HG02588 (cell line): ENCODE results near the gene CNTN4.

Source experiments
- ATAC-seq: cut with Tn5 transposase; IDR thresholded peaks from one replicate; pipeline ENCODE4 v1.9.1; 2021; ENCODE audit warnings: mild to moderate bottlenecking, moderate library complexity; ENCODE audit not compliant: unreplicated experiment

Gene CNTN4

DNA sequence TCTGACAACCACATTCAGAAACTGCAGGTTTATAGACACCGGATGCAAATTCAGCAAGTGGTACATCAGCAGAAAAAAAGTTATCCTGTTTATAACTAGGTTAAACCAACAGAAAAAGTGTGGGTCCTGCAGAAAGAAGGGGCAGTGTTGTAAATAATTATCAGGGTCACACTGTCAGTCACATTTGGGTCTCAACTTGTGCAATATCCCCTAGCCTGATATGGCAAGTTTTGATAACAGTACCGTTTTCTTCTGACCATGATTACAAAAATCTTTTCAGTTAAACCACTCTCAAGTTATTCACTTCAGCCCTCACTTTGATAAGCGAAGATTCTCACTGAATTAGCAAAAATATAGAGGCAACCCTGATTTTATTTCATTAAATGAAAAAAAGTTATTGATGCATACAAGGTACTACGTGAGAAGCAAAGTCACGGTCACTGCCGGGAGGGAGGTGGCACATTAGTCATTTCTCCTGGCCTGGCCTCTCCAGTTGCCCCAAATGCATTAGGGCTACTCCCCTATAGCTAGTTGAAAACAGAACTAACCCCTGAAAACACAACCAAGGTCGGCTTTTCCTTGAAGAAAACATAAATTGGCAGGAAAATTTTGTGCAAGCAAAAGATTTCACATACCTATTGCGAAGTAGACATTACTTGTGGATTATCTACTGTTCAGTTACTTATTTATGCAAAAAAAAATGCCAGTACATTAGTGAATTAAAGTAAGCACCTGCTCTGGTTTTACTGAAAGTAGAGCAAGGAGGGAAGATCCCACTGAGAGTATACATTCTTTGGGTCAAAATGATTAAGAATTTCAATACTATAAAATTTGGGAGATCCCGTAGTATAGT is 982.9 kb downstream of the CNTN4 start:
- peak; percentile 48 for ATAC-seq

DNA sequence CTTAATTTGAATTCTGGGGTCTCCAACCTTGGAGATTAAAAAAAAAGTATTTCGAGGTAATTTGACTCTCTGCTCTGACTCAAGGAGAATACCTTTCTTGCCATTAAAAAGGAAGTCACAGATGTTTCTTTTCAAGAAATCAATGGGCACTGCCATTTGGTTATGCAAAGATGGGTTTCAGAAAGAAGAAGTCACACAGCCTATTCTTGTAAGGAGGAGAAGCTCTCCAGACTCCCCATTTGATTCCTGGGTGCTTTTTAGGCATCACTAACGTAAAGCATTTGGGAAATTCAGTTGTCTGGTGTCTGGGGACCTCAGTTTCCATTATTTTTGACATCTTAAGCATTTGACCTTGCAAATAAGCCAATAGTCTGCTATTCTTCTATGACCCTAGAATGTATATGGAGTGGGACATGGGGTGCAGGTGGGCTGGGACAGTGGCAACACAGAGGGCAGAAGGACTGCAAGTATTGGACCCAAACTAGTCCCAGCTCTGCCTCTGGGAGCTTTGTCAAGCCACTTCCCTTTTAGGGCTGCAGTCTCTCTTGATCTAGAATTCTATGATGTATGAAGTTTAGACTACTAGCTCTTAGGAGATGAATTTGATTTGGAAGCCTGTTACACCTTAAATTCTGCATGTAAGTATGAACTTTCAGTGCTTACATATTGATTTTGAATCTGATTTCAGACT is 983.7 kb downstream of the CNTN4 start:
- peak; percentile 86 for ATAC-seq

DNA sequence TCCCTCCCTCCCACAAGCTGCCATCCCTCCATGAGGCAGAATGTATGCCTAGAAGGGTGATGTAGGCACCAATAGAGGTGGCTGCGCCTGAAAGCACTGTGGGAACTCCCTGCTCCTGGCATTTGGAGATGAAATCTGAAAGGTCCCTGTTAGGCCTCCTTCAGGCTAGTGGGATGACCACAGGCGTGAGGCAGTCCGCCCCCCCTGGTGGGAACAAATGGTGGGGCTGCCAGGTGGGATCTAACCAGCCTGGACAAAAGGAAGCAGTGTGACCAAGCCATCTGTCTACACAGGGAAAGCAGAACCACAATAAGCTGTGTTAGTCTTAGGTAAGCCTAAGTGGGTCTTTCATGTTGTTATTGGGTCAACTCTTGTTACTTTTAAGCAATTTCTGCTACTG is 986.2 kb downstream of the CNTN4 start:
- no peak for ATAC-seq

DNA sequence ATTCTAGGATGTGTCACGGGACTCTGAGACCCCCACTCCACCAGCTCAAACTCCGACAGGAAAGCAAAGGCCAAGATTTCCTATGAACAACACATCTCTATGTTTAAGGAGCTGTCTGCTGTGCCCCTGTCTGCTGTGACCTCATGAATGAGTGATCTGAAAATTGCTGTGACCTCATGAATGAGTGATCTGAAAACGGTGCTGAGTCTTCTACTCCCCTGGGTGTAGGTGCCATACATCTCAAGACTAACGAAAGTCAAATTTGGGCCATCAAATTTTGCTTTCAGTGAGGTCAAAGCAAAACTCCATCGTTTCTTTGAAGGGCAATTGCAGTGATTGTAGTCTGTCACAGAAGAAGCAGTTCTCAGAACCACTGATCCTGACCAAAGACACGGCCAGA is 987.1 kb downstream of the CNTN4 start:
- ATAC-seq, result no peak

DNA sequence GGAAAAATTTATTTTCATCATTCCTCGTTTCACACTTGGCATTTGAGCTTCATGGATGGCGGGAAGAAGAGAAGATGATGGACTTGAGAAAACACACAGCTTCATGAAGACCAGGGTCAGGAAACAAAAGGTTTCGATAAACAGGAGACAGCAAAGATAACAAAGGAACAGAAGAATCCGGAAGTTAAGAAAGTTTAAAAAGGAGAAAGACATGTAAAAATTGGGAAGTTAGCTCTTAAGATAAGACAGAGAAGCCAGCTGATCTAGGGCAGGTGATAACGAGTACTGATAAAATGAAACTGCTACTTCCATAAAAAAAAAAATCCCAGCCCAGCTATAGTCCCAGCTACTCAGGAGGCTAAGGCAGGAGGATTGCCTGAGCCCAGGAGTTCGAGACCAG is 987.6 kb downstream of the CNTN4 start:
- no peak for ATAC-seq

DNA sequence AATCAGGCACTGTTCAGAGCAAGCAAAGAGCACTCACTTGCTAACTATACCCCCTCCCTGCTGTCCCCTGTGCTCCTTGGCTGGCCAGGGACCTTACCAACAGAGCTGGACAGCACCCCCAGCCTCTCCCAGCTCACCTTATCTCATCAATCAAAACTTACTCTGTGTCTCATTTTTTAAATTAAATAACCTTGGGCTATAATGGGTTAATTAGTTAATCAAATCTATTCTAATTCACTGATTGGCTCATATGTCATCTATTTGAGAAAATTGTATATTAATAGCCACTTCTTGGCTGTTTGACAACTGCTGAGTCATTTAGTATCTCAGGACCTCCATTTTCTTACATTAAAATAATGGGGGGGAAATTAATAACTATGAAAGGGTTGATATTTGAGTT is 988.6 kb downstream of the CNTN4 start:
- ATAC-seq, result no peak

DNA sequence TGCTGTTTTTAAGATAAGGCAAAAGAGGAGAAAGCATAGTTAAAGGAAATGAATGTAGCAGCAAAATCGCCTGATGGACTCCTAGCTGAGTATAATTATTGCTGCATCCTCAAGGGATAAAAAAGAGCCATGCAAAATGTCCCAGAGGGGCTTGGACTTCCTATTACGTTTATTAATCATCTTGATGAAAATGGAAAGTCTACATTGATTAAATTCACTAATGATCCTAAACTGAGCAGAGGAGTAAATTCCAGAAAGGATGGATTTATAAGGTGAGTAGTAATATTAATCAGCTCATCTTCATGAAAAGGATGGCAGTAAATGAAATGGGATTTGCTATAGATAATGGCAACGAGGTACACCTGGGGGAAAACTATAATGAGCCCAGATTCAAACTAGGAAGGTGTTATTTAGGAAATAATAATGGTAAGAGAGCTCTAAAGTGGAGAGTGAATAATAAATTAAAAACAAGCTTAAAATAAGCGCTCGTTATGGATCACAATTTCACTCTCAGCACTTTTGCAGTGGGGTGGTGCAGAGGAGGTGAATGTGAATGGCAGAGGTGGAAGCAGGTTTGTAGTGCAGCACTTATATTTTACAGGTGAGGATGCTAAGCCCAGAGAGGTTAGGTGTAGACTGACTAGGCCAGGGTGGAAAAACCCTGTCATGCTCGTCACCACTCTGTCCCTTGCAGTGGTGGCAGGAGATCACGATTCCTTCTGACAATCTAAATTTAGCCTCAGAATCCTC is 989.2 kb downstream of the CNTN4 start:
- ATAC-seq, result no peak

DNA sequence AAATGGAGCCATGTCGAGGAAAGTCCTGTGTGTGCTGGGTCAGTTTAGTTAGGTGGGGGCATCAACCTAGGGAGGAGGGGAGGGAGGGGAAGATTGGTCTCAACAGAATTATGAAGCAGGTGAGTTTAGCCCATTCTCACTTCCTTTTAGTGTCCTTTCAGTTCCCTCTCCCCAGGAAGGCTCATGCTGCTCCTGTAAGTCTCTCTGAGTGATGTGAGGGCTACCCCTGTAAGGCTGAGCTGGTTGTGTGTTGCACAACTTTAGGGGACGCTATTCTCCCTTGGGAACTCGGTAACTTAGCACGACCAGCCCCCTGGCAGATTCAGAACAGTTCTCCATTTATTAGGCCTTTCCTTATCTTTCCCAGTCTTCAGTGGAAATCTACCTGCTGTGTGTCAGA is 990.4 kb downstream of the CNTN4 start:
- peak; percentile 98 for ATAC-seq

DNA sequence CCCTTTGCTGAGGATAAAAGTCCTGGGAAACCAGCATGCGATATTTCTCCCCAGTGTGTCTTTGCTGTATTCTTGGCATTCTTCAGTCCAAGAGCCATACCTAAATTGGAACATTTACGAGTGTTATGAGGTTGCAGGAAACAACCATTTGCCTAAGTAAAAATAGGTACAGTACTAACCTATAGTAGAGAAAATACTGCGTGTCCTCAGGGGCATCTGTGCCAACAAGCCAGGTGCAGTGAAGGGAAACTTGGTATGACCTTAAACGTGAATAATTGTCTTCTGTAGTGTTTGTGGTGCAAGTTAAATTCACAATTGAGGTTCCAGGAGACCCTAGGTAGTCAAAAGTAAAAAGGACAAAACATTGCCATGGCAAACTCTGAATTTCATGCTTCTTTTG is 999.3 kb downstream of the CNTN4 start:
- ATAC-seq, result peak; percentile 74

DNA sequence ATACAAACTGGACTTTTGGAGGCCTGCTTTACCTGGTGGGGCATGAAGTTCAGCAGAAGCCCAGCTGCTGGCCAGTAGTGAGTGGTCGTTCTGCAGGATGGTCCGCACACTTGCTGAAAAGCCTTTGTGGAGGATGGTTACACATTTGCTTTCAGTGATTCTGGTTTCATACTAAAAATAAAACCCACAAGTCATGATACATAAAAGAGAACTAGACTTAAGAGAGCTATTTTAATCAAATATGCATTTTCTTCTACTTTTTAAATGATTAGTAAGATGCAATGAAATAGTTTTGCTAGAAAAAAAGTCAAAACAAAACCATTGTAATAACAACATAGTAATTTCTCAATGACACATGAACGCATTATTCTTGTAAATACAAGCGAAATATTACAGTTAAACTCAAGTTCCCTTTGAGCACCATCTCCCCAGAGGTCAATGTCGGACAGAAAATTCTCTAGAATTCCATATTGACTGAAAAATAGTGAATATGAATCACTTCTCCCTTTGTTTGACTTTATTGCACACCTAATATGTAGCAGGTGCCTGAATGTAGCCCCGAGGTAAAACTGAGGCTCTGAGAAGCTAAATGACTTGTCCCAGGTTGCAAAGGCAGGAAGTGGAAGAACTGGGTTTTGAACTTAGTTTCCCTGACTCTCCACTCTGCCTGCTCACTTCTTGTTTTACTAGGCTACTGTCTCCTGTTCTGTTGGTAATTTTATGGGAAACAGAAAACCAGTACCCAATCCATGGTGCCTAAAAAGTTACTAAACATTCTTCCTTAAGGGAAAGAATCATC is 1003.2 kb downstream of the CNTN4 start:
- peak; percentile 49 for ATAC-seq

DNA sequence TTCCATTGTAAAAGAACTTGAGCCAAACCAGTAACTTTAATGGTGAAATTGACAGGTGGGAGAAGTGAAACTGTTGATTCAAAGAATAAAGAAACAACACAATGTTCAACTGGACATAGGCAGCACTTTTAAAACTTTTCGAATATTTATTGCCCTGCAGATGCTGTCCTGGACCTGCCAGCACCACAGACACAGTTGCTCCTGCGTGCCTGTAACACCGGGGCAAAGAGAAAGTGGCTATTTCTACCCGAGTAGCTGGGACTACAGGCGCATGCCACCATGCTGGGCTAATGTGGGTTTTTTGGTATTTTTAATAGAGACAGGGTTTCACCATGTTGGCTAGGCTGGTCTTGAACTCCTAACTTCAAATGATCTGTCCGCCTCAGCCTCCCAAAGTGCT is 1004.1 kb downstream of the CNTN4 start:
- no peak for ATAC-seq

DNA sequence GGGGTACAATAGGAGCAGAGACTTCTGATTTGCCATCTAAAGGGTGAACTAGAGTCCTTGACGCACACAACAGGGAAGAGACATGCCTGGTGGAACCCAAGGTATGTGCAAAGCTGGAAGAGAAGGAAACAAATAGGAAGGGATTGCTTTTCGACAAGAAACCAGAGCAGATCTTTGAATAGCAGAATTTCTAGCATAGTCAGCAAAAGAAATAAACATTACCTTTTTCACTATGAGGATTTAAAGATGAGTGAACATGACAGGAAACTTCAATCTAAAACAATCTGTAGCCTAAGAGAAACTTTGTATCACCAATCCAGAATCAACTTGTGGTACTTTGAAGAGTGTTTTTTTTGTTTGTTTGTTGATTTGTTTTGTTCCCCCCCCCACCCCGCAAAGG is 1006.6 kb downstream of the CNTN4 start:
- no peak for ATAC-seq

DNA sequence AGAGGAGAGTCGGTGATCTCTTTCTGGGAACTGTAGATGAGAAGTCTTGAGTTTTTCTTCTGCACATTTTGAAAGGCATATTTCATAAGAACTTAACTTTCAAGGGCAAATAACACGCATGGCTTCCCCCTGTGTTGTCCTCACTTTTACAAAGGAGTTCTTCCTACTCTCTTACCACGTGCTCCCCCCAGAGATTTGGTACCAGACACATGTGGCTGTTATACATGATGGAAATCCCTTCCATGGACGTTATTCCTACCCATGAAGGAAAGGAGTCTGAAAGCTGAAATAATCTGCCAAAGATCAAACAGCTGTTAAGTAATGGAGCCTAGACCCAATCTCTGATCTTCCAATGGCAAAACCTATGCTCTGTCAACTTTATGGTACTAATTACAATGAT is 1007.1 kb downstream of the CNTN4 start:
- ATAC-seq, result no peak

DNA sequence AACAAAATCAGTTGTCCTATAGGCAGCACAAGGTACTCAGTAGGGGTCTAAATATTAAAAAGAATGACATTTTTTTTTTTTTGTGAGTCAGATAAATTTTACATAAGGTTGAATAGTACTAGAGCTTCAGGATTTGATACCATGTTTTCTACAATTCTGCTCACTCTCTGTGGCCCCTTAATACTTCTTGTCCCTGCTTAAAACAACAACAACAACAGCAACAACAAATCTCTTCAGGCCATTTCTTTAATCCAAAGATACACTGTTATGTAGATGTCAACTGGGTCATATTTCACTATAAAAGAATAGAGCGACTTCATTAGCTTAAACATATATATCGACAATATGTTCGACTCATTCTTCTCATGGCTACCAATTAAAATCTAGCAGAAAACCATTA is 1008.5 kb downstream of the CNTN4 start:
- ATAC-seq, result no peak
